Vagina (tissue), 2 donors: ENCODE data around the gene C6. TPM values are rescaled to one million over a fixed set of nuclear protein-coding genes. Genes with fewer than 3 reads are reported as not detected.

Source experiments
- DNase-seq, 2 donors: peaks; one replicate each; pipeline ENCODE4 v3.0.0-alpha.2; 2017; ENCODE audit errors: extremely low spot score in 2 of 2
- H3K27ac ChIP-seq: fragments of 200-600 bp; sonication (generic); one replicate; pipeline ENCODE4 v1.5.1; 2019
- H3K27me3 ChIP-seq: fragments of 200-600 bp; sonication (generic); one replicate; pipeline ENCODE4 v1.5.1; 2019
- H3K36me3 ChIP-seq, 2 donors: fragments of 200-600 bp; sonication (generic); one replicate each; pipeline ENCODE4 v1.5.1; 2017 to 2019
- H3K4me1 ChIP-seq: fragments of 200-600 bp; sonication (generic); one replicate; pipeline ENCODE4 v1.5.1; 2019
- H3K4me3 ChIP-seq, 2 donors: fragments of 200-600 bp; sonication (generic); 1 replicate in 1 of 2; 2 replicates in 1 of 2; pipeline ENCODE4 v1.5.1; 2016 to 2019
- H3K9me3 ChIP-seq: fragments of 200-600 bp; sonication (generic); one replicate; pipeline ENCODE4 v1.5.1; 2019
- POLR2A ChIP-seq, 2 donors: fragments of 450-650 bp; IDR thresholded peaks; one replicate each; pipeline ENCODE4 v1.6.1; 2017; ENCODE audit warnings: antibody characterized with exemption in 2 of 2, mild to moderate bottlenecking in 2 of 2, moderate library complexity in 2 of 2
- POLR2AphosphoS5 ChIP-seq, 2 donors: sonication (generic); formaldehyde crosslinking; IDR thresholded peaks; one replicate each; pipeline ENCODE4 v1.9.0; 2017; ENCODE audit warnings: antibody characterized with exemption in 2 of 2, mild to moderate bottlenecking in 2 of 2, low read depth in 1 of 2; ENCODE audit not compliant: insufficient read depth in 1 of 2
- intact Hi-C: fragments of 100-400 bp; cut with DNase I; formaldehyde crosslinking; loops from one replicate; pipeline ENCODE4 v1.15.1; 2023
- total RNA-seq: library from RNA; depleted of rRNA; stranded (reverse); fragments of >200 nt; gene quantifications from one replicate; pipeline ENCODE4 v1.2.3, GENCODE V29; 2016
- TF ChIP-seq, protein P1 (sequence below), 3 experiments: fragments of 450-650 bp in 2 of 3; fragments of 200-600 bp in 1 of 3; sonication (generic) in 1 of 3; IDR thresholded peaks; one replicate each; pipeline ENCODE4 v1.5.1; 2017 to 2019; ENCODE audit warnings: antibody characterized with exemption in 3 of 3, mild to moderate bottlenecking in 2 of 3, moderate library complexity in 2 of 3

Gene C6
- total RNA-seq, 1 donor from 2014 or later: 2.0 TPM

- Histone ChIP-seq H3K4me3 (no peak overlapping the region), H3K36me3 (no peaks in the 10 kb centered on the region), H3K27me3 (no peaks in the 10 kb centered on the region), H3K9me3 (no peaks in the 10 kb centered on the region), H3K27ac (no peak overlapping the region), H3K4me1 (no peaks in the 10 kb centered on the region)
- intact Hi-C loops: no loop called here
- no peak for DNase-seq
- no peak for TF ChIP-seq POLR2AphosphoS5 (IDR thresholded peaks at IDR 0.05; ENCODE audit: insufficient read depth in 1 of 2, low read depth in 1 of 2)
- TF ChIP-seq POLR2A (IDR thresholded peaks at IDR 0.05): no peak
- TF ChIP-seq, protein P1, sequence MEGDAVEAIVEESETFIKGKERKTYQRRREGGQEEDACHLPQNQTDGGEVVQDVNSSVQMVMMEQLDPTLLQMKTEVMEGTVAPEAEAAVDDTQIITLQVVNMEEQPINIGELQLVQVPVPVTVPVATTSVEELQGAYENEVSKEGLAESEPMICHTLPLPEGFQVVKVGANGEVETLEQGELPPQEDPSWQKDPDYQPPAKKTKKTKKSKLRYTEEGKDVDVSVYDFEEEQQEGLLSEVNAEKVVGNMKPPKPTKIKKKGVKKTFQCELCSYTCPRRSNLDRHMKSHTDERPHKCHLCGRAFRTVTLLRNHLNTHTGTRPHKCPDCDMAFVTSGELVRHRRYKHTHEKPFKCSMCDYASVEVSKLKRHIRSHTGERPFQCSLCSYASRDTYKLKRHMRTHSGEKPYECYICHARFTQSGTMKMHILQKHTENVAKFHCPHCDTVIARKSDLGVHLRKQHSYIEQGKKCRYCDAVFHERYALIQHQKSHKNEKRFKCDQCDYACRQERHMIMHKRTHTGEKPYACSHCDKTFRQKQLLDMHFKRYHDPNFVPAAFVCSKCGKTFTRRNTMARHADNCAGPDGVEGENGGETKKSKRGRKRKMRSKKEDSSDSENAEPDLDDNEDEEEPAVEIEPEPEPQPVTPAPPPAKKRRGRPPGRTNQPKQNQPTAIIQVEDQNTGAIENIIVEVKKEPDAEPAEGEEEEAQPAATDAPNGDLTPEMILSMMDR (IDR thresholded peaks at IDR 0.05): no peak
These were observed 117.8 kb downstream of the C6 start for GRCh38 chr5:41095324-41096101.

GRCh38 chr5:41094871-41095270 is 118.5 kb downstream of the C6 start:
- DNase-seq: no peak
- intact Hi-C loops: no loop called here
- Histone ChIP-seq H3K9me3 (no peaks in the 10 kb centered on the region), H3K27me3 (no peaks in the 10 kb centered on the region), H3K4me3 (no peak overlapping the region), H3K27ac (no peak overlapping the region), H3K4me1 (no peaks in the 10 kb centered on the region), H3K36me3 (no peaks in the 10 kb centered on the region)
- TF ChIP-seq POLR2A (IDR thresholded peaks at IDR 0.05): no peak
- TF ChIP-seq, protein P1 (IDR thresholded peaks at IDR 0.05): no peak
- no peak for TF ChIP-seq POLR2AphosphoS5 (IDR thresholded peaks at IDR 0.05; ENCODE audit: insufficient read depth in 1 of 2, low read depth in 1 of 2)

GRCh38 chr5:41093803-41094202 is 119.5 kb downstream of the C6 start:
- Histone ChIP-seq H3K27ac (no peak overlapping the region), H3K9me3 (no peaks in the 10 kb centered on the region), H3K27me3 (no peaks in the 10 kb centered on the region), H3K4me3 (no peak overlapping the region), H3K4me1 (no peaks in the 10 kb centered on the region), H3K36me3 (no peaks in the 10 kb centered on the region)
- intact Hi-C loops: no loop called here
- no peak for DNase-seq
- TF ChIP-seq POLR2AphosphoS5 (IDR thresholded peaks at IDR 0.05; ENCODE audit: insufficient read depth in 1 of 2, low read depth in 1 of 2): no peak
- TF ChIP-seq, protein P1 (IDR thresholded peaks at IDR 0.05): no peak
- TF ChIP-seq POLR2A (IDR thresholded peaks at IDR 0.05): no peak

Other genes starting within 250 kb of the C6 start
- gene MROH2B, start 142.2 kb downstream of the C6 start, total RNA-seq: not detected